GM15510 (cell line): ENCODE data around the gene PARN.

ENCODE experiments used
- POLR2A ChIP-seq: IDR thresholded peaks from 3 replicates; pipeline ENCODE4 v1.6.1; 2011; ENCODE audit warnings: borderline replicate concordance; ENCODE audit not compliant: insufficient read length; ENCODE audit errors: extremely low read depth

Gene PARN, protein sequence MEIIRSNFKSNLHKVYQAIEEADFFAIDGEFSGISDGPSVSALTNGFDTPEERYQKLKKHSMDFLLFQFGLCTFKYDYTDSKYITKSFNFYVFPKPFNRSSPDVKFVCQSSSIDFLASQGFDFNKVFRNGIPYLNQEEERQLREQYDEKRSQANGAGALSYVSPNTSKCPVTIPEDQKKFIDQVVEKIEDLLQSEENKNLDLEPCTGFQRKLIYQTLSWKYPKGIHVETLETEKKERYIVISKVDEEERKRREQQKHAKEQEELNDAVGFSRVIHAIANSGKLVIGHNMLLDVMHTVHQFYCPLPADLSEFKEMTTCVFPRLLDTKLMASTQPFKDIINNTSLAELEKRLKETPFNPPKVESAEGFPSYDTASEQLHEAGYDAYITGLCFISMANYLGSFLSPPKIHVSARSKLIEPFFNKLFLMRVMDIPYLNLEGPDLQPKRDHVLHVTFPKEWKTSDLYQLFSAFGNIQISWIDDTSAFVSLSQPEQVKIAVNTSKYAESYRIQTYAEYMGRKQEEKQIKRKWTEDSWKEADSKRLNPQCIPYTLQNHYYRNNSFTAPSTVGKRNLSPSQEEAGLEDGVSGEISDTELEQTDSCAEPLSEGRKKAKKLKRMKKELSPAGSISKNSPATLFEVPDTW

GRCh38 chr16:14629919-14630619 lies at the start of gene PARN:
TSS of gene PARN (minus strand) at chr16:14630260. CDS start at chr16:14630125, 135 bp downstream.
- TF ChIP-seq POLR2A, result peak; percentile 98

DNA sequence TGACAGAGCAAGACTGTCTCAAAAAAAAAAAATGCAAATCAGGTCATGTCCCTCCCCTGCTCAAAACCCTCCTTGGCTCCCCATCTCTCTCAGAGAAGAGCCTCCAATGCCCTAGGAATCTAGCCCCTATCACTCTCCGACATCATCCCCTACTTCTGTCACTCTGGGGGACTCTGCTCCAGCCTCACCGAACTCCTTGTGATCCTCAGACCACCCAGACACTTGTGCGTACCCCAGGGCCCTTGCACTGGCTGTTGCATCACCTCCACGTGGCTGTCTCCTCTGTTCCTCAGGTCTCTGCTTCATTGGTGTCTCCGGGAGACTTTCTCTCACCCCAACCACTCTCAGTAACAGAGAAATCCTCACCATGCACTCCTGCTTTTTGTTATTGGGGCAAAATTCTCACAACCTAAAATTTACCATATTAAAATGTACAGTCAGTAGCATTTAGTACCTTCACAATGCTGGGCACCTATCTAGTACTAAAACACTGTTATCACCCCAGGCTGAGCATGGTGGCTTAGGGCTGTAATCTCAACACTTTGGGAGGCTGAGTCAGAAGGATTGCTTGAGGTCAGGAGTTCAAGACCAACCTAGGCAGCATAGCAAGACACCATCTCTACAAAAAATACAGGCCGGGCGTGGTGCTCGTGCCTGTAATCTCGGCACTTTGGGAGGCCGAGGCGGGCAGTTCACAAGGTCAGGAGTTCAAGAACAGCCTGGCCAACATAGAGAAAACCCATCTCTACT lies 48.9 kb upstream of the PARN start:
- no peak for TF ChIP-seq POLR2A

DNA sequence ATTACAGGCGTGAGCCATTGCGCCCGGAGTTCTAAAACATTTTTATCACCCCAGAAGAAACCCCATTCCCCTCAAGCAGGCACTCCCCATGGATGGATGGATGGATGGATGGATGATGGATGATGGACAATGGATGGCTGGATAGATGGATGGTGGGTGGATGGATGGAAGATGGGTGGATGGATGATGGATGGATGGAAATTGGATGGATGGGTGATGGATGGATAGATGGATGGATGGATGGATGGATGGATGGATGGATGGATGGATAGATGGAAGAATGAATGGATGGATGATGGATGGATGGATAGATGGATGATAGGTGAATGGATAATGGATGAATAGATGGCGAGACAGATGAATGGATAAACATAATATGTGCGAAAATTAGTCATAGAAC lies 47.6 kb upstream of the PARN start:
- no peak for TF ChIP-seq POLR2A

DNA sequence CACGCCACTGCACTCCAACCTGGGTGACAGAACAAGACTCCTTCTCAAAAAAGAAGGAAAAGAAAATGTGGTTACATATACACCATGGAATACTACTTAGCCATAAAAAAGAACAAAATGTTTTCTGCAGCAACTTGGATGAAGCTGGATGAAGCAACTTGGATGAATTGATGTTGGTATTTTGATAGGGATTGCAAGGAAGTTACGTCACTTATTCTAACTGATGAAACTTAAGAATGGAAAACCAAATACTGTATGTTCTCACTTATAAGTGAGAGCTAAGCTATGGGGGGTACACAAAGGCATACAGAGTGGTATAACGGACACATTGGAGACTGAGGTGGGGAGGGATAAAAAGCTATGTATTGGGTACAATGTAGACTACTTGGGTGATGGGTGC lies 46.6 kb upstream of the PARN start:
- no peak for TF ChIP-seq POLR2A

- TF ChIP-seq POLR2A, result no peak
These were observed 42.4 kb upstream of the PARN start for GRCh38 chr16:14672403-14672971.

- TF ChIP-seq POLR2A, result no peak
These were observed 39.7 kb upstream of the PARN start for GRCh38 chr16:14669776-14670175.

GRCh38 chr16:14668556-14669223 lies 38.6 kb upstream of the PARN start:
- TF ChIP-seq POLR2A, result no peak

- no peak for TF ChIP-seq POLR2A
These were observed 37.5 kb upstream of the PARN start for GRCh38 chr16:14667347-14668266.

GRCh38 chr16:14658063-14658462 lies 28.0 kb upstream of the PARN start:
- TF ChIP-seq POLR2A, result no peak

- TF ChIP-seq POLR2A, result no peak
These were observed 22.7 kb upstream of the PARN start for GRCh38 chr16:14652726-14653125.

DNA sequence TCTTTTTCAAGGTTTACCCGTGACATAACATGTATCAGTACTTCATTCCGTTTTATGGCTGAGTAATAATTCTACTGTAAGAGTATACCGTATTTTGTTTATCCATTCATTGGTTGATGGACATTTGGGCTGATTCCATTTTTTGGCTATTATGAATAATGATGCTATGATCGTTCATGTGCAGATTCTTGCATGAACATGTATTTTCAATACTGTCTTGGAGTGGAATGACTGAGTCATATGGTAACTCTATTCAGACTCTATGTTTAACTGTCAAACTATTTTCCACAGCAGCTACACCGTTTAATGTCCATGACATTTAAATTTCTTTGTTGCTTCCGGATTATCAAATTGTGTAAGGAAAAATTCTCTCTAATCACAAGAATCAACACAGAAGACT lies 20.6 kb upstream of the PARN start:
- TF ChIP-seq POLR2A, result no peak

DNA sequence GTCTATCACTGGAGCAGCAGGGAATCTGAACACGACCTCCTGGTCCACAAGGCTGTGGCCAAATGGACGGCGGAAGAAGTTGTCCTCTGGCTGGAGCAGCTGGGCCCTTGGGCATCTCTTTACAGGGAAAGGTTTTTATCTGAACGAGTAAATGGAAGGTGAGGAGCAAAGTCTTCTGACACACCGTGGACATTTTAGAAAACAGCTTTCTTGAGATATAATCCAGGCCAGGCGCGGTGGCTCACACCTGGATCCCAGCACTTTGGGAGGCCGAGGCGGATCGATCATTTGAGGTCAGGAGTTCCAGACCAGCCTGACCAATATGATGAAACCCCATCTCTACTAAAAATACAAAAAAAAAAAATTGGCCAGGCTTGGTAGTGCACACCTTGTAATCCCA lies 19.8 kb upstream of the PARN start:
- no peak for TF ChIP-seq POLR2A

- no peak for TF ChIP-seq POLR2A
These were observed 11.9 kb upstream of the PARN start for GRCh38 chr16:14641926-14642325.
